ENCODE data around the gene ZFR2. TPM values are rescaled to one million over a fixed set of nuclear protein-coding genes. Genes with fewer than 3 reads are reported as not detected.
"Not testable (repeated sequence)": the region's sequence is repeated elsewhere in the genome, so short reads cannot be mapped to it uniquely, and the experiment has no call there.

ZFR2 gene
- total RNA-seq, 1 donor from 2014 or later = not detected

DNA sequence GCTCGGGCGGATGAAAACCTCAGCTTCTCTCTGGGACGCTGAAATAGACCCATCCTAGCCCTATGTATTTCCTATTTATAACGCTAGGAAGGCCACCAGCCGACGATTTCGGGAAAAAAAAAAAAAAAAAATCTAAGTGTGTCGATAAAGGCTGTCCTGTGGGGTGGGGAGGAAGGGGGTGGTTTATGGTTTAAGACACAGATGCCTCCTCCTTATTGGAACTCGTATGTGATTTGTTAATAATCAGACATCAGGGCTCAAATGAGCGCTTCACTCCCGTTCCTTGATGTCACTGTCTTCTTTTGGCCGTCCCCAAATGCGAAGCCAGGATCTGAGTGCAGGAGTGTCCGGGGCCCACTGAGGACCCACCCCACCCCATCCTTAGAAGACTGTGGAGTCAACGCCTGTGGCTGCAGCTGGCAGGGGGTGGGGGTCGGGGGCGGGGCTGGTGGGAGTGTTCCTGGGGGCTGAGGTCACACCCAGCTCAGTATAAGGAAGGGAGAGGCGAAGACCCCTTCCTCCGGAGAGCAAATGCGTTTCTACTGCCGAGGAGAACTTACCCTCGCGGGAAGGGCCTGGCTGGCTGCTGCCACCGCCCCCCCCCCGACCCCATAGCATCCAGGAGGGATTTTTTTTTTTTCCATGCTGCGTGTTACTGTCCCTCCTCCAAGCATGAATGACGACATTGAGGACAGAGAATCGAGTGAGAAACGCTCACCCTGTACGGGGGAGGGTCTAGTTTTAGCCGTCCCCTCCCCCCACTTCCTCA lies 12.6 kb upstream of the ZFR2 start:
- DNase-seq = no peak
- Histone ChIP-seq H3K9me3 (replicated peaks) (no peaks in the 10 kb centered on the region), H3K4me1 (no peaks in the 10 kb centered on the region), H3K27me3 (ENCODE audit: low read depth) (peaks cover 77% of the 10 kb centered on the region), H3K36me3 (no peaks in the 10 kb centered on the region), H3K27ac (replicated peaks) (no peak overlapping the region), H3K4me3 (no peak overlapping the region)
- TF ChIP-seq, protein P1, sequence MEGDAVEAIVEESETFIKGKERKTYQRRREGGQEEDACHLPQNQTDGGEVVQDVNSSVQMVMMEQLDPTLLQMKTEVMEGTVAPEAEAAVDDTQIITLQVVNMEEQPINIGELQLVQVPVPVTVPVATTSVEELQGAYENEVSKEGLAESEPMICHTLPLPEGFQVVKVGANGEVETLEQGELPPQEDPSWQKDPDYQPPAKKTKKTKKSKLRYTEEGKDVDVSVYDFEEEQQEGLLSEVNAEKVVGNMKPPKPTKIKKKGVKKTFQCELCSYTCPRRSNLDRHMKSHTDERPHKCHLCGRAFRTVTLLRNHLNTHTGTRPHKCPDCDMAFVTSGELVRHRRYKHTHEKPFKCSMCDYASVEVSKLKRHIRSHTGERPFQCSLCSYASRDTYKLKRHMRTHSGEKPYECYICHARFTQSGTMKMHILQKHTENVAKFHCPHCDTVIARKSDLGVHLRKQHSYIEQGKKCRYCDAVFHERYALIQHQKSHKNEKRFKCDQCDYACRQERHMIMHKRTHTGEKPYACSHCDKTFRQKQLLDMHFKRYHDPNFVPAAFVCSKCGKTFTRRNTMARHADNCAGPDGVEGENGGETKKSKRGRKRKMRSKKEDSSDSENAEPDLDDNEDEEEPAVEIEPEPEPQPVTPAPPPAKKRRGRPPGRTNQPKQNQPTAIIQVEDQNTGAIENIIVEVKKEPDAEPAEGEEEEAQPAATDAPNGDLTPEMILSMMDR (IDR thresholded peaks at IDR 0.05; ENCODE audit: borderline replicate concordance) = no peak
- intact Hi-C loops (cut with micrococcal nuclease) = no loop called here

DNA sequence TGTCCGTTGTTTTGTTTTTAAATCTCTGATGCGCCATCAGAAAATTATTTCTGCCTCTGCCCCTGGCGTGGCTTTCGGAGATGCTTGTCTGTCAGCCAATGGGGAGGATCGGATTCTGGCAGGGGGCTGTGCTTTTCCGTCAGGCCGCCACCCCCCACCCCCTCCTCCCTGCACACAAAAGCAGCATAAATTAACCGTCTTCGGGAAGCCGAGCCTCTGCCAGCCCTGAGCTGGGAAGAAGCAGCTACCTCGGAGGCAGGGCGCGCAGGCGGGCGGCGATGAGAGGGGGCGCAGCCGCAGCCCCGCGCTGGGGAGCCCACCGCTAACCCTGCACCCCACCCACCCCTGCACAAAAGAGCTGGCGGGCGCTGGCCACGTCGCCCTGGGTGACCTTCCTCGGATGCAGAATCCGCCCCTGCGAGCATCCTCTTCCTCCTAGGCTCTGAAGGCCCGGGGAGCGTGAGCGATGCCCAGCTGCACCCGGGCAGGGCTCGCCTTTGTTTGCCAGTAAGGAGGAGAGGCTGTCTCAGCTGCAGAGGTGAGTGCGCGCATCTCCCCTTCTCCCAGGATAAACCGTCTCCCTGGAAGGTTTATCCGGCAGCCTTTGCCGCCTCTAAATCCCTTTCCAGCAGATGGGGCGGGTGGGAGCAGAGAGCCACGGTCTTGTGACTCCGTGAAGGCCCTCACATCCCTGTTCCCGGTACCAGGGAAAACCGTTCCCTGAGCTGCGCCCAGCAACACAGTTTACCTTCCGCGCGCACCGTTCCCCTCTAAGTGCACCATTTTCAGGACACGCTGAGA lies 11.8 kb upstream of the ZFR2 start, which contains the start of gene ATCAY:
Gene ATCAY (plus strand): TSS at position 215 of the 801 bp plus-strand sequence. CDS start 5,083 bp downstream, outside the sequence.
- TF ChIP-seq, protein P1 (IDR thresholded peaks at IDR 0.05; ENCODE audit: borderline replicate concordance) = no peak
- no peak within 1 kb of the TSS for H3K27ac ChIP-seq (replicated peaks)

DNA sequence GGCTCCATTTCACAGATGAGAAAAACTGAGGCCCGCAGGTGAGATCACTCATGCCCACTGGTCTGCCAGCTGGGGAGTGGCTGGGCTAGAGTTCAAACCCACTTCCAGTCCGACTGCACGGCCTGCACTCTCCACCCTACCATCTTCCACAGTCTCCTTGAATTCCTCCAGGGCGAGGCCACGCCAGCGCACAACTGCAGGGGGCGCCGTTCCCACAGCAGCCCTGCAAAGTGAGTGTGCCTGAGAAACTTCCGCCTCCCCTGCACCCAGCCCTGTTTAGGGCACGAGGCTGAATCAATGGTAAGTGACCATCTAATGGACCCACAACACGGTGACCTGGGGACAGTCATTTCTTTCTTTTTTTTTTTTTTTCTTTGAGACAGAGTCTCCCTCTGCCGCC lies 10.8 kb upstream of the ZFR2 start:
- no peaks in the 10 kb centered on the region for H3K9me3 ChIP-seq (replicated peaks)
- DNase-seq = no peak
- H3K4me1 ChIP-seq = no peaks in the 10 kb centered on the region
- no peak overlapping the region for H3K27ac ChIP-seq (replicated peaks)
- peaks cover 86% of the 10 kb centered on the region for H3K27me3 ChIP-seq (ENCODE audit: low read depth)
- intact Hi-C loops (cut with micrococcal nuclease) = no loop called here
- TF ChIP-seq, protein P1 (IDR thresholded peaks at IDR 0.05; ENCODE audit: borderline replicate concordance) = no peak
- no peak overlapping the region for H3K4me3 ChIP-seq
- no peaks in the 10 kb centered on the region for H3K36me3 ChIP-seq

More for the DNA sequence above, 11.8 kb upstream of the ZFR2 start, which contains the start of gene ATCAY:
- peaks cover 82% of the 10 kb centered on the region for H3K27me3 ChIP-seq (ENCODE audit: low read depth)
- intact Hi-C loops (cut with micrococcal nuclease) = no loop called here
- DNase-seq = no peak
- H3K9me3 ChIP-seq (replicated peaks) = no peaks in the 10 kb centered on the region
- H3K4me1 ChIP-seq = no peaks in the 10 kb centered on the region
- no peaks in the 10 kb centered on the region for H3K36me3 ChIP-seq
- no peak within 1 kb of the TSS for H3K4me3 ChIP-seq

DNA sequence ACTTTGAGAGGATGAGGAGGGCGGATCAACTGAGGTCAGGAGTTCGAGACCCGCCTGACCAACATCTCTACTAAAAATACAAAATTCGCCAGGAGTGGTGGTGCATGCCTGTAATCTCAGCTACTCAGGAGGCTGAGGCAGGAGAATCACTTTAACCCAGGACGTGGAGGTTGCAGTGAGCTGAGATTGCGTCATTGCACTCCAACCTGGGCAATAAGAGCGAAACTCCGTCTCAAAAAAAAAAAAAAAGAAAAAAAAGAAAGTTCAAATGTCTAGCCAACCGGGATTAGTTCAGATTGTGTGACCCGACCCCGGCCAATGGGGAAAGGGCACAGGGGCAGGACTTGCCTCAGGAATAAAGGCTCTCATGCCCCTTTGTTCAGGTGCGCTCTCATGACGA lies 5.9 kb upstream of the ZFR2 start:
- intact Hi-C loops (cut with micrococcal nuclease); DNase-seq; H3K27ac ChIP-seq (replicated peaks); H3K4me3 ChIP-seq; H3K9me3 ChIP-seq (replicated peaks); H3K36me3 ChIP-seq; H3K4me1 ChIP-seq: not testable (repeated sequence)
- peaks cover 74% of the 10 kb centered on the region for H3K27me3 ChIP-seq (ENCODE audit: low read depth)

DNA sequence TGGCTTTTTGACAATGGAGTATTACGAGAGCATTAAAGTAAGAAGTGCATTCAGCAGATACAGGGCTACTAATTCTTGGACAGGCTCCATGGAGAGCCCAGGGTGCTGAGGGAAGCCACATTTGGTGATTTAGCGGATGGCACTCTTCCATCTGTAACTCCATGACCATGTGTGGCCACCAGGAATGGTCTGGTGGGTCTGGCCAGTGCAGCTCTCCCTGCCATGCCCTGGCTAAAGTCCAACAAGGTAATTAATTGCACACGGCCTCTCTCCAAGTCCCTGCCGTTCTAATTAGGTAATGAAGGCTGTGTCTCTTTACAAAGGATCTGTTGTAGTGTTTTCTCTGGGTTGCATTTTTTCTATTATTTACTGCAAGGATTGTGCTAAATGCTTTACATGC lies 4.3 kb upstream of the ZFR2 start:
- no peak for DNase-seq
- intact Hi-C loops (cut with micrococcal nuclease) = no loop called here
- TF ChIP-seq, protein P1 (IDR thresholded peaks at IDR 0.05; ENCODE audit: borderline replicate concordance) = no peak

More for the DNA sequence above, 4.3 kb upstream of the ZFR2 start:
- H3K4me3 ChIP-seq = no peak overlapping the region
- no peak overlapping the region for H3K27ac ChIP-seq (replicated peaks)
- H3K36me3 ChIP-seq = no peaks in the 10 kb centered on the region
- H3K27me3 ChIP-seq (ENCODE audit: low read depth) = peaks cover 74% of the 10 kb centered on the region
- no peaks in the 10 kb centered on the region for H3K9me3 ChIP-seq (replicated peaks)
- H3K4me1 ChIP-seq = peaks cover 5% of the 10 kb centered on the region
